Measurements from ENCODE around the gene DHH.

Gene DHH

DNA sequence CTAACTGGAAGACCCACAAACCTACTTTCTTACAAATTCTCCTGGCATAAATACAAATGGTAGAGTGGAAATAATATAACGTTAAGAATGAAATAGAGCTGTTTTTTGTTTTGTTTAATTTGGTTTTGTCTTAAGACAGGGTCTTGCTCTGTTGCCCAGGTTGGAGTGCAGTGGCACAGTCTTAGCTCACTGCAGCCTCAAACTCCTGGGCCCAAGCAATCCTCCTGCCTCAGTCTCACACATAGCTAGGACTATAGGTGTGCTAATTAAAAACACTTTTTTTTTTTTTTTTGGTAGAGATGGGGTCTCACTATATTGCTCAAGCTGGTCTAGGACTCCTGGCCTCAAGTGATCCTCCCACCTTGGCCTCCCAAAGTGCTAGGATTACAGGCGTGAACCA lies 4.1 kb upstream of the DHH start:
- Histone ChIP-seq H3K4me3 (replicated peaks; ENCODE audit: insufficient read depth, low read length) (no peak overlapping the region), H3K27ac (replicated peaks) (no peak overlapping the region), H3K27me3 (ENCODE audit: insufficient read depth, poor library complexity, severe bottlenecking) (peaks cover 16% of the 10 kb centered on the region)
- TF ChIP-seq, protein P1, sequence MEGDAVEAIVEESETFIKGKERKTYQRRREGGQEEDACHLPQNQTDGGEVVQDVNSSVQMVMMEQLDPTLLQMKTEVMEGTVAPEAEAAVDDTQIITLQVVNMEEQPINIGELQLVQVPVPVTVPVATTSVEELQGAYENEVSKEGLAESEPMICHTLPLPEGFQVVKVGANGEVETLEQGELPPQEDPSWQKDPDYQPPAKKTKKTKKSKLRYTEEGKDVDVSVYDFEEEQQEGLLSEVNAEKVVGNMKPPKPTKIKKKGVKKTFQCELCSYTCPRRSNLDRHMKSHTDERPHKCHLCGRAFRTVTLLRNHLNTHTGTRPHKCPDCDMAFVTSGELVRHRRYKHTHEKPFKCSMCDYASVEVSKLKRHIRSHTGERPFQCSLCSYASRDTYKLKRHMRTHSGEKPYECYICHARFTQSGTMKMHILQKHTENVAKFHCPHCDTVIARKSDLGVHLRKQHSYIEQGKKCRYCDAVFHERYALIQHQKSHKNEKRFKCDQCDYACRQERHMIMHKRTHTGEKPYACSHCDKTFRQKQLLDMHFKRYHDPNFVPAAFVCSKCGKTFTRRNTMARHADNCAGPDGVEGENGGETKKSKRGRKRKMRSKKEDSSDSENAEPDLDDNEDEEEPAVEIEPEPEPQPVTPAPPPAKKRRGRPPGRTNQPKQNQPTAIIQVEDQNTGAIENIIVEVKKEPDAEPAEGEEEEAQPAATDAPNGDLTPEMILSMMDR (IDR thresholded peaks at IDR 0.05; ENCODE audit: insufficient read depth, low read length), result no peak
- TF ChIP-seq GABPA (IDR thresholded peaks at IDR 0.05; ENCODE audit: low read depth) (no peak), SPI1 (IDR thresholded peaks at IDR 0.05; ENCODE audit: borderline replicate concordance, low read depth) (no peak), POLR2AphosphoS5 (IDR thresholded peaks at IDR 0.05; ENCODE audit: low read depth) (no peak)
- TF ChIP-seq, protein P2, sequence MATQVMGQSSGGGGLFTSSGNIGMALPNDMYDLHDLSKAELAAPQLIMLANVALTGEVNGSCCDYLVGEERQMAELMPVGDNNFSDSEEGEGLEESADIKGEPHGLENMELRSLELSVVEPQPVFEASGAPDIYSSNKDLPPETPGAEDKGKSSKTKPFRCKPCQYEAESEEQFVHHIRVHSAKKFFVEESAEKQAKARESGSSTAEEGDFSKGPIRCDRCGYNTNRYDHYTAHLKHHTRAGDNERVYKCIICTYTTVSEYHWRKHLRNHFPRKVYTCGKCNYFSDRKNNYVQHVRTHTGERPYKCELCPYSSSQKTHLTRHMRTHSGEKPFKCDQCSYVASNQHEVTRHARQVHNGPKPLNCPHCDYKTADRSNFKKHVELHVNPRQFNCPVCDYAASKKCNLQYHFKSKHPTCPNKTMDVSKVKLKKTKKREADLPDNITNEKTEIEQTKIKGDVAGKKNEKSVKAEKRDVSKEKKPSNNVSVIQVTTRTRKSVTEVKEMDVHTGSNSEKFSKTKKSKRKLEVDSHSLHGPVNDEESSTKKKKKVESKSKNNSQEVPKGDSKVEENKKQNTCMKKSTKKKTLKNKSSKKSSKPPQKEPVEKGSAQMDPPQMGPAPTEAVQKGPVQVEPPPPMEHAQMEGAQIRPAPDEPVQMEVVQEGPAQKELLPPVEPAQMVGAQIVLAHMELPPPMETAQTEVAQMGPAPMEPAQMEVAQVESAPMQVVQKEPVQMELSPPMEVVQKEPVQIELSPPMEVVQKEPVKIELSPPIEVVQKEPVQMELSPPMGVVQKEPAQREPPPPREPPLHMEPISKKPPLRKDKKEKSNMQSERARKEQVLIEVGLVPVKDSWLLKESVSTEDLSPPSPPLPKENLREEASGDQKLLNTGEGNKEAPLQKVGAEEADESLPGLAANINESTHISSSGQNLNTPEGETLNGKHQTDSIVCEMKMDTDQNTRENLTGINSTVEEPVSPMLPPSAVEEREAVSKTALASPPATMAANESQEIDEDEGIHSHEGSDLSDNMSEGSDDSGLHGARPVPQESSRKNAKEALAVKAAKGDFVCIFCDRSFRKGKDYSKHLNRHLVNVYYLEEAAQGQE (IDR thresholded peaks at IDR 0.05; ENCODE audit: insufficient replicate concordance, low read depth), result no peak
- no peak for DNase-seq (ENCODE audit: low read depth in 1 of 2, low spot score in 1 of 2)

DNA sequence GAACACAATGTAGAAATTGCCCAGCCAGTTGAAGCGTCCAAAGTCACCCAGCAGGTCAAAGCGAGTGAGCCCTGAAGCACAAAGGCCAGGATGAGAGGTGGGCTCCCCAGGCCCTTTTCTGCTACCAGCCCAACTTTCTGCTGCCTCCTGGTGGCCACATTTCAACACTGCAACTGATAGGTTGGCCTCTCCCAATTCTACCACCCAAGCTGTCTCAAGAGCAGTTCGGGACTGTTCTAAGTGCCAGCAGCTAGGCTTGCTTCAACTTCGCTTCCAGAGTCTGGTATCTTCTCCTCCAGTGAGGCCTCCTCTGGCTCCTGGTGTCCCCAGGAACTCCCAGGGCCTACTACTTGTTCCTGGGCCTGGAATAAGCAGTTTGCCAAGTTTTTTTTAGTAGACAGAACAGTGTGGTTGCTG lies 3.4 kb upstream of the DHH start:
- no peak overlapping the region for H3K4me3 ChIP-seq (replicated peaks; ENCODE audit: insufficient read depth, low read length)
- TF ChIP-seq POLR2AphosphoS5 (IDR thresholded peaks at IDR 0.05; ENCODE audit: low read depth), result no peak
- TF ChIP-seq, protein P1 (IDR thresholded peaks at IDR 0.05; ENCODE audit: insufficient read depth, low read length), result peak; percentile 85
- DNase-seq (ENCODE audit: low read depth in 1 of 2, low spot score in 1 of 2), result peak in 1 of 2 experiments; percentile 52
- H3K27me3 ChIP-seq (ENCODE audit: insufficient read depth, poor library complexity, severe bottlenecking), result peaks cover 20% of the 10 kb centered on the region
- H3K27ac ChIP-seq (replicated peaks), result no peak overlapping the region

DNA sequence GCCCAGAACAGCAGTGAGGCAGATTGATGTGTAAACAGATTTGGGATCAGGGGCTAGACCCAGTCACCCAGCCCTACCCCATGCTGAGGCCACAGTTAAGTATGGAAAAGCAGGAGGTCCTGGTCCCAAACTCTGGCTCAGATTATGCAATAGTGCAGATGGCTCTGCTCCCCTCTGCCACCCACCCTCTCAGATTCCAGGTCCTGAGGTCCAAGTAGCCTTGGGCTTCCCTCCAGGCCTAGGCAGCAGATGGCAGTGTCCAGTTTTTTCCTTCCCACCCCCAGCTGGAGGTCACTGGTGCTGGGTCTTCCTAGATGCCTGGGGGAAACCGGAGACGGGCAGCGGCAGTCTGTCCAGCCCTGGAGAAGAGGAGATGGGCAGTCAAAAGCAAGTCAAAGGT lies 2.8 kb upstream of the DHH start:
- Histone ChIP-seq H3K4me3 (replicated peaks; ENCODE audit: insufficient read depth, low read length) (no peak overlapping the region), H3K27ac (replicated peaks) (no peak overlapping the region), H3K27me3 (ENCODE audit: insufficient read depth, poor library complexity, severe bottlenecking) (peaks cover 22% of the 10 kb centered on the region)
- TF ChIP-seq GABPA (IDR thresholded peaks at IDR 0.05; ENCODE audit: low read depth) (no peak), SPI1 (IDR thresholded peaks at IDR 0.05; ENCODE audit: borderline replicate concordance, low read depth) (no peak), POLR2AphosphoS5 (IDR thresholded peaks at IDR 0.05; ENCODE audit: low read depth) (no peak)
- TF ChIP-seq, protein P2 (IDR thresholded peaks at IDR 0.05; ENCODE audit: insufficient replicate concordance, low read depth), result no peak
- TF ChIP-seq, protein P1 (IDR thresholded peaks at IDR 0.05; ENCODE audit: insufficient read depth, low read length), result no peak
- no peak for DNase-seq (ENCODE audit: low read depth in 1 of 2, low spot score in 1 of 2)

DNA sequence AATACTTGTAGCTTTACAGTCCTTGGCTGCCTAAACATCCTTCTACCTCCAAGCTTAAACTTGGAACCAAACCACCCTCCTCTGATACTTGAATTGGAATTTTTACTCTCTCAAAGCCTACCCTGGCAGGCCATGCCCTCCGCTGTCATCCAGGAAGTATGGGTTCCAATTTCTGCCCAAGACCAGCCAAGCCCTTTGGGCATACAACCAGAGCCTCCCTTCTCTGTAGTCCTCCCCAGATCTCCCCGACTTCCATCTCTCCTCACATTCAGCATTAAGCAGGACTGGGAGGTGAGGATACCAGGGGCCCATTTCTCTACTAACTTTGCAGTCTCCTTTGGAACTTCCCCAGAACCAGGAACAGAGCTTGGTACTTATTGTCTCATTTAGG lies 369 bp upstream of the DHH start:
- no peak overlapping the region for H3K4me3 ChIP-seq (replicated peaks; ENCODE audit: insufficient read depth, low read length)
- DNase-seq (ENCODE audit: low read depth in 1 of 2, low spot score in 1 of 2), result no peak
- peaks cover 40% of the 10 kb centered on the region for H3K27me3 ChIP-seq (ENCODE audit: insufficient read depth, poor library complexity, severe bottlenecking)
- H3K27ac ChIP-seq (replicated peaks), result no peak overlapping the region
- TF ChIP-seq GABPA (IDR thresholded peaks at IDR 0.05; ENCODE audit: low read depth), result no peak

All from HL-60 (cell line).